ENCODE results near the gene PKIG. TPM values are rescaled to one million over a fixed set of nuclear protein-coding genes. Genes with fewer than 3 reads are reported as not detected.

The PKIG gene
- total RNA-seq, 1 experiment from 2014 or later, result 20.1 TPM

- H3K4me3 ChIP-seq (replicated peaks in 1 of 2; ENCODE audit: low read depth in 1 of 2, low read length in 2 of 2), result no peak overlapping the region
- H3K9me3 ChIP-seq (ENCODE audit: control insufficient read depth in 1 of 2, insufficient read depth in 1 of 2, low read depth in 1 of 2, low read length in 2 of 2), result no peaks in the 10 kb centered on the region
- DNase-seq (ENCODE audit: low read depth, low spot score), result no peak
- no peaks in the 10 kb centered on the region; the same call in 1 of the 2 replicates for H3K79me2 ChIP-seq (ENCODE audit: insufficient read depth, low read length)
- no peaks in the 10 kb centered on the region for H3K27me3 ChIP-seq (ENCODE audit: insufficient read depth, low read length)
- intact Hi-C loops (cut with micrococcal nuclease), result no loop called here
- no TSS peak for BruUV-seq (replicated peaks)
- no peak overlapping the region for H3K4me2 ChIP-seq (ENCODE audit: low read length)
- no peaks in the 10 kb centered on the region for H3K9me2 ChIP-seq (ENCODE audit: insufficient read depth)
- H3K27ac ChIP-seq (ENCODE audit: low read depth, low read length), result no peak overlapping the region
- H3K9ac ChIP-seq (ENCODE audit: low read length), result no peak overlapping the region
- H3K4me1 ChIP-seq (ENCODE audit: control insufficient read depth in 1 of 2, insufficient read depth in 2 of 2, low read length in 2 of 2), result peaks cover 11 to 20% of the 10 kb centered on the region in 2 experiments
- no peaks in the 10 kb centered on the region for H3K36me3 ChIP-seq (ENCODE audit: control insufficient read depth in 1 of 2, insufficient read depth in 2 of 2, low read length in 2 of 2)
- CTCF ChIA-PET, result no interaction called here
- no peaks in the 10 kb centered on the region for H4K20me1 ChIP-seq (ENCODE audit: insufficient read depth)
- POLR2A ChIA-PET, result no interaction called here
- TF ChIP-seq FOSL1 (IDR thresholded peaks at IDR 0.05; ENCODE audit: low read depth), result no peak
- no peak for TF ChIP-seq ELF1 (IDR thresholded peaks at IDR 0.05; ENCODE audit: borderline replicate concordance, low read depth)
- no peak for TF ChIP-seq ZNF274 (IDR thresholded peaks at IDR 0.05; ENCODE audit: low read depth, low read length)
- ATAC-seq, result no peak
- RAD21 ChIA-PET (ENCODE audit: low non-redundant PET in 1 of 2, low total read pairs in 2 of 2, uncharacterized antibody in 2 of 2, unreplicated experiment in 2 of 2), result no interaction called here
- no peak overlapping the region for H2AFZ ChIP-seq (ENCODE audit: low read depth, low read length, poor library complexity, severe bottlenecking)
These were observed 48.5 kb upstream of the PKIG start for GRCh38 chr20:44533928-44534327.

GRCh38 chr20:44536175-44536574 lies 46.2 kb upstream of the PKIG start:
- ChIA-PET RAD21 (ENCODE audit: low non-redundant PET in 1 of 2, low total read pairs in 2 of 2, uncharacterized antibody in 2 of 2, unreplicated experiment in 2 of 2) (no interaction called here), CTCF (no interaction called here), POLR2A (no interaction called here)
- no peaks in the 10 kb centered on the region for H3K9me2 ChIP-seq (ENCODE audit: insufficient read depth)
- H3K4me1 ChIP-seq (ENCODE audit: control insufficient read depth in 1 of 2, insufficient read depth in 2 of 2, low read length in 2 of 2), result peaks cover 15 to 24% of the 10 kb centered on the region in 2 experiments
- no peaks in the 10 kb centered on the region for H3K9me3 ChIP-seq (ENCODE audit: control insufficient read depth in 1 of 2, insufficient read depth in 1 of 2, low read depth in 1 of 2, low read length in 2 of 2)
- H3K79me2 ChIP-seq (ENCODE audit: insufficient read depth, low read length), result no peaks in the 10 kb centered on the region; the same call in 1 of the 2 replicates
- ATAC-seq (no peak), DNase-seq (ENCODE audit: low read depth, low spot score) (no peak)
- no peak overlapping the region for H3K4me3 ChIP-seq (replicated peaks in 1 of 2; ENCODE audit: low read depth in 1 of 2, low read length in 2 of 2)
- H3K9ac ChIP-seq (ENCODE audit: low read length), result no peak overlapping the region
- no peak overlapping the region for H2AFZ ChIP-seq (ENCODE audit: low read depth, low read length, poor library complexity, severe bottlenecking)
- intact Hi-C loops (cut with micrococcal nuclease), result no loop called here
- no peak overlapping the region for H3K4me2 ChIP-seq (ENCODE audit: low read length)
- H3K27ac ChIP-seq (ENCODE audit: low read depth, low read length), result no peak overlapping the region
- H3K27me3 ChIP-seq (ENCODE audit: insufficient read depth, low read length), result no peaks in the 10 kb centered on the region
- no peaks in the 10 kb centered on the region for H4K20me1 ChIP-seq (ENCODE audit: insufficient read depth)
- no peaks in the 10 kb centered on the region for H3K36me3 ChIP-seq (ENCODE audit: control insufficient read depth in 1 of 2, insufficient read depth in 2 of 2, low read length in 2 of 2)
- no TSS peak for BruUV-seq (replicated peaks)
- TF ChIP-seq ZFX (IDR thresholded peaks at IDR 0.05) (no peak), EZH2 (IDR thresholded peaks at IDR 0.05) (no peak), SRF (IDR thresholded peaks at IDR 0.05; ENCODE audit: low read depth) (no peak), POLR2AphosphoS5 (IDR thresholded peaks at IDR 0.05; ENCODE audit: low read depth, low read length) (no peak), SP1 (IDR thresholded peaks at IDR 0.05; ENCODE audit: low read depth) (no peak), RAD21 (IDR thresholded peaks at IDR 0.05; ENCODE audit: low read depth) (no peak), TCF7L2 (IDR thresholded peaks at IDR 0.05; ENCODE audit: borderline replicate concordance, extremely low read depth, insufficient read depth, insufficient read length) (no peak), ZBTB33 (IDR thresholded peaks at IDR 0.05; ENCODE audit: extremely low read depth, insufficient replicate concordance, low read length) (no peak), CTCF (IDR thresholded peaks at IDR 0.05 in 2 of 3, conservative IDR thresholded peaks at IDR 0.05 in 1 of 3; ENCODE audit: borderline replicate concordance in 1 of 3, insufficient read depth in 1 of 3, low read depth in 2 of 3, low read length in 2 of 3) (no peak), SIN3A (IDR thresholded peaks at IDR 0.05; ENCODE audit: low read depth) (no peak), YY1 (IDR thresholded peaks at IDR 0.05; ENCODE audit: extremely low read depth, insufficient replicate concordance, low read depth, low read length) (no peak), CBX3 (IDR thresholded peaks at IDR 0.05; ENCODE audit: low read depth) (no peak), EGR1 (IDR thresholded peaks at IDR 0.05; ENCODE audit: low read depth) (no peak)
